HEK293 (cell line): Measurements from ENCODE around the gene PGAP1.

ENCODE experiments used
- CTCF ChIA-PET: fragments of 350-600 bp; formaldehyde crosslinking; extraction: SDS; loops from one replicate; lab custom pipeline; 2021; ENCODE audit warnings: antibody characterized with exemption; lab: Yijun Ruan, JAX
- POLR2A ChIA-PET: fragments of 300-600 bp; formaldehyde crosslinking; extraction: SDS; loops from one replicate; lab custom pipeline; 2020; ENCODE audit warnings: antibody characterized with exemption, inconsistent platforms; lab: Yijun Ruan, JAX
- H3K27ac ChIP-seq: fragments of 200-500 bp; sonication (Bioruptor generic); 2 replicates; pipeline ENCODE4 v1.5.1; 2014; ENCODE audit warnings: low read depth, low read length, control low read depth, inconsistent platforms; ENCODE audit errors: extremely low read depth
- H3K36me3 ChIP-seq, 2 experiments: fragments of 200-500 bp in 1 of 2; sonication (Bioruptor generic) in 1 of 2; 1 replicate in 1 of 2; 2 replicates in 1 of 2; pipeline ENCODE4 v1.5.1; 2014 to 2017; ENCODE audit warnings: inconsistent platforms in 2 of 2, low read length in 2 of 2; ENCODE audit not compliant: control insufficient read depth in 2 of 2, insufficient read depth in 1 of 2
- H3K4me1 ChIP-seq: fragments of 200-500 bp; sonication (Bioruptor generic); 2 replicates; pipeline ENCODE4 v1.5.1; 2014; ENCODE audit warnings: mild to moderate bottlenecking, low read length, inconsistent platforms; ENCODE audit not compliant: control insufficient read depth, insufficient read depth
- H3K4me3 ChIP-seq: 2 replicates; pipeline ENCODE4 v1.5.1; 2011; ENCODE audit warnings: low read depth, mild to moderate bottlenecking, control low read depth, low read length, moderate library complexity
- H3K9me3 ChIP-seq: fragments of 200-500 bp; sonication (Bioruptor generic); 2 replicates; pipeline ENCODE4 v1.5.1; 2014; ENCODE audit warnings: low read depth, low read length, inconsistent platforms; ENCODE audit not compliant: control insufficient read depth, insufficient read depth
- BCL11B ChIP-seq: fragments of 450-650 bp; formaldehyde crosslinking; IDR thresholded peaks from 2 replicates; pipeline ENCODE4 v1.5.1; 2016; ENCODE audit warnings: low read depth, missing biosample characterization, missing genetic modification characterization
- IKZF3 ChIP-seq: fragments of 450-650 bp; IDR thresholded peaks from 2 replicates; pipeline ENCODE4 v1.5.0; 2018; ENCODE audit warnings: missing biosample characterization, mild to moderate bottlenecking, missing genetic modification characterization, moderate library complexity
- MYNN ChIP-seq: fragments of 450-650 bp; formaldehyde crosslinking; IDR thresholded peaks from 2 replicates; pipeline ENCODE4 v1.5.1; 2016; ENCODE audit warnings: missing biosample characterization, missing genetic modification characterization, borderline replicate concordance
- OSR2 ChIP-seq: fragments of 450-650 bp; formaldehyde crosslinking; IDR thresholded peaks from 2 replicates; pipeline ENCODE4 v1.5.1; 2016; ENCODE audit warnings: missing biosample characterization, missing genetic modification characterization
- PRDM1 ChIP-seq: fragments of 450-650 bp; formaldehyde crosslinking; IDR thresholded peaks from 2 replicates; pipeline ENCODE4; 2016; ENCODE audit warnings: missing biosample characterization, missing genetic modification characterization
- ZBTB7A ChIP-seq: fragments of 450-650 bp; formaldehyde crosslinking; IDR thresholded peaks from 2 replicates; pipeline ENCODE4 v1.5.1; 2016; ENCODE audit warnings: low read depth, missing biosample characterization, missing genetic modification characterization
- ZFHX2 ChIP-seq: fragments of 450-650 bp; formaldehyde crosslinking; conservative IDR thresholded peaks from 2 replicates; pipeline ENCODE4 v1.5.1; 2016; ENCODE audit warnings: missing biosample characterization, missing genetic modification characterization
- ZNF112 ChIP-seq: fragments of 450-650 bp; formaldehyde crosslinking; IDR thresholded peaks from 2 replicates; pipeline ENCODE4 v1.5.0; 2017; ENCODE audit warnings: missing biosample characterization, missing genetic modification characterization
- ZNF114 ChIP-seq: fragments of 450-650 bp; formaldehyde crosslinking; IDR thresholded peaks from 2 replicates; pipeline ENCODE4 v1.5.0; 2017; ENCODE audit warnings: missing biosample characterization, missing genetic modification characterization
- ZNF184 ChIP-seq: fragments of 450-650 bp; IDR thresholded peaks from 2 replicates; pipeline ENCODE4 v1.5.1; 2018; ENCODE audit warnings: missing biosample characterization, mild to moderate bottlenecking, missing genetic modification characterization
- ZNF202 ChIP-seq: fragments of 450-650 bp; formaldehyde crosslinking; IDR thresholded peaks from 2 replicates; pipeline ENCODE4 v1.5.1; 2016; ENCODE audit warnings: missing biosample characterization, missing genetic modification characterization, borderline replicate concordance
- ZNF23 ChIP-seq: fragments of 450-650 bp; formaldehyde crosslinking; IDR thresholded peaks from 2 replicates; pipeline ENCODE4 v1.5.1; 2016; ENCODE audit warnings: missing biosample characterization, missing genetic modification characterization, borderline replicate concordance
- ZNF248 ChIP-seq: fragments of 450-650 bp; formaldehyde crosslinking; IDR thresholded peaks from 2 replicates; pipeline ENCODE4 v1.5.1; 2017; ENCODE audit warnings: missing biosample characterization, missing genetic modification characterization
- ZNF266 ChIP-seq: fragments of 450-650 bp; formaldehyde crosslinking; IDR thresholded peaks from 2 replicates; pipeline ENCODE4 v1.5.1; 2016; ENCODE audit warnings: missing biosample characterization, missing genetic modification characterization, low read depth
- ZNF302 ChIP-seq: fragments of 450-650 bp; formaldehyde crosslinking; IDR thresholded peaks from 2 replicates; pipeline ENCODE4 v1.5.1; 2016; ENCODE audit warnings: missing biosample characterization, missing genetic modification characterization, low read depth
- ZNF350 ChIP-seq: fragments of 450-650 bp; formaldehyde crosslinking; IDR thresholded peaks from 2 replicates; pipeline ENCODE4 v1.5.0; 2017; ENCODE audit warnings: missing biosample characterization, mild to moderate bottlenecking, missing genetic modification characterization
- ZNF394 ChIP-seq: fragments of 450-650 bp; formaldehyde crosslinking; IDR thresholded peaks from 2 replicates; pipeline ENCODE4 v1.5.1; 2016; ENCODE audit warnings: missing biosample characterization, missing genetic modification characterization, mild to moderate bottlenecking, moderate library complexity, borderline replicate concordance
- ZNF473 ChIP-seq: fragments of 450-650 bp; formaldehyde crosslinking; IDR thresholded peaks from 2 replicates; pipeline ENCODE4 v1.5.1; 2017; ENCODE audit warnings: missing biosample characterization, missing genetic modification characterization
- ZNF571 ChIP-seq: fragments of 450-650 bp; formaldehyde crosslinking; IDR thresholded peaks from 2 replicates; pipeline ENCODE4 v1.5.0; 2017; ENCODE audit warnings: missing biosample characterization, missing genetic modification characterization
- ZNF626 ChIP-seq: fragments of 450-650 bp; sonication (Bioruptor Pico); formaldehyde crosslinking; IDR thresholded peaks from 2 replicates; pipeline ENCODE4 v1.5.1; 2018; ENCODE audit warnings: missing biosample characterization, missing genetic modification characterization, inconsistent platforms
- ZNF837 ChIP-seq: fragments of 450-650 bp; formaldehyde crosslinking; IDR thresholded peaks from 2 replicates; pipeline ENCODE4 v1.5.1; 2016; ENCODE audit warnings: missing biosample characterization, missing genetic modification characterization
- TF ChIP-seq, protein P1 (sequence below): fragments of 450-650 bp; formaldehyde crosslinking; IDR thresholded peaks from 2 replicates; pipeline ENCODE4 v1.5.1; 2016; ENCODE audit warnings: missing biosample characterization, missing genetic modification characterization, low read depth
- TF ChIP-seq, protein P2 (sequence below): fragments of 450-650 bp; formaldehyde crosslinking; IDR thresholded peaks from 2 replicates; pipeline ENCODE4 v1.5.1; 2016; ENCODE audit warnings: missing biosample characterization, missing genetic modification characterization
- TF ChIP-seq, protein P3 (sequence below): fragments of 450-650 bp; formaldehyde crosslinking; IDR thresholded peaks from 2 replicates; pipeline ENCODE4 v1.5.1; 2016; ENCODE audit warnings: missing biosample characterization, missing genetic modification characterization
- TF ChIP-seq, protein P4 (sequence below): sonication (generic); formaldehyde crosslinking; IDR thresholded peaks from 2 replicates; pipeline ENCODE4 v1.8.1; 2022; ENCODE audit warnings: mild to moderate bottlenecking, moderate library complexity, missing genetic modification reagents
- TF ChIP-seq, protein P5 (sequence below): fragments of 450-650 bp; formaldehyde crosslinking; IDR thresholded peaks from 2 replicates; pipeline ENCODE4 v1.5.1; 2016; ENCODE audit warnings: missing biosample characterization, missing genetic modification characterization, low read depth
- TF ChIP-seq, protein P6 (sequence below): fragments of 450-650 bp; formaldehyde crosslinking; IDR thresholded peaks from 2 replicates; pipeline ENCODE4 v1.5.0; 2017; ENCODE audit warnings: missing biosample characterization, missing genetic modification characterization, borderline replicate concordance

The PGAP1 gene

DNA sequence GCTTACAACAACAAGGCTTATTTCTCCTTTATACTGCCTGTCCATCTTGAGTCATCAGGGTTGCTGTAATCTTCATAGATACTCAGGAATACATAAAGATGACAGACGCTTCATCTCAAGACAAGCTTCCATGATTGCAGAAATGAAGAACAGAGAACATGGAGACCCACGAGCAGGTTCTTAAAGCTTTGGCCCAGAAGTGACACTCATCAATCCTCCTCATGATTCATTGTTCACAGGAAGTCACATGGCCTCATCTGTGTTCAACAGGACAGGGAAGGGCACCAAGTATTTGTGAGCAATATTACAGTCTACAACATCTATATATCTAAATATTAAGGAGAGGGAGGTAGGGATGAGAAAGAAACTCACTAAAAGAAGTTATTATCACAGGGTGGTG, 36.5 kb upstream of the PGAP1 start:
- no peak overlapping the region for H3K4me3 ChIP-seq
- H3K36me3 ChIP-seq: no peaks in the 10 kb centered on the region
- TF ChIP-seq, protein P1, sequence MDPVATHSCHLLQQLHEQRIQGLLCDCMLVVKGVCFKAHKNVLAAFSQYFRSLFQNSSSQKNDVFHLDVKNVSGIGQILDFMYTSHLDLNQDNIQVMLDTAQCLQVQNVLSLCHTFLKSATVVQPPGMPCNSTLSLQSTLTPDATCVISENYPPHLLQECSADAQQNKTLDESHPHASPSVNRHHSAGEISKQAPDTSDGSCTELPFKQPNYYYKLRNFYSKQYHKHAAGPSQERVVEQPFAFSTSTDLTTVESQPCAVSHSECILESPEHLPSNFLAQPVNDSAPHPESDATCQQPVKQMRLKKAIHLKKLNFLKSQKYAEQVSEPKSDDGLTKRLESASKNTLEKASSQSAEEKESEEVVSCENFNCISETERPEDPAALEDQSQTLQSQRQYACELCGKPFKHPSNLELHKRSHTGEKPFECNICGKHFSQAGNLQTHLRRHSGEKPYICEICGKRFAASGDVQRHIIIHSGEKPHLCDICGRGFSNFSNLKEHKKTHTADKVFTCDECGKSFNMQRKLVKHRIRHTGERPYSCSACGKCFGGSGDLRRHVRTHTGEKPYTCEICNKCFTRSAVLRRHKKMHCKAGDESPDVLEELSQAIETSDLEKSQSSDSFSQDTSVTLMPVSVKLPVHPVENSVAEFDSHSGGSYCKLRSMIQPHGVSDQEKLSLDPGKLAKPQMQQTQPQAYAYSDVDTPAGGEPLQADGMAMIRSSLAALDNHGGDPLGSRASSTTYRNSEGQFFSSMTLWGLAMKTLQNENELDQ (tag by site-specific recombination): no peak
- TF ChIP-seq, protein P2, sequence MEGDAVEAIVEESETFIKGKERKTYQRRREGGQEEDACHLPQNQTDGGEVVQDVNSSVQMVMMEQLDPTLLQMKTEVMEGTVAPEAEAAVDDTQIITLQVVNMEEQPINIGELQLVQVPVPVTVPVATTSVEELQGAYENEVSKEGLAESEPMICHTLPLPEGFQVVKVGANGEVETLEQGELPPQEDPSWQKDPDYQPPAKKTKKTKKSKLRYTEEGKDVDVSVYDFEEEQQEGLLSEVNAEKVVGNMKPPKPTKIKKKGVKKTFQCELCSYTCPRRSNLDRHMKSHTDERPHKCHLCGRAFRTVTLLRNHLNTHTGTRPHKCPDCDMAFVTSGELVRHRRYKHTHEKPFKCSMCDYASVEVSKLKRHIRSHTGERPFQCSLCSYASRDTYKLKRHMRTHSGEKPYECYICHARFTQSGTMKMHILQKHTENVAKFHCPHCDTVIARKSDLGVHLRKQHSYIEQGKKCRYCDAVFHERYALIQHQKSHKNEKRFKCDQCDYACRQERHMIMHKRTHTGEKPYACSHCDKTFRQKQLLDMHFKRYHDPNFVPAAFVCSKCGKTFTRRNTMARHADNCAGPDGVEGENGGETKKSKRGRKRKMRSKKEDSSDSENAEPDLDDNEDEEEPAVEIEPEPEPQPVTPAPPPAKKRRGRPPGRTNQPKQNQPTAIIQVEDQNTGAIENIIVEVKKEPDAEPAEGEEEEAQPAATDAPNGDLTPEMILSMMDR (tag by site-specific recombination): no peak
- TF ChIP-seq, protein P3, sequence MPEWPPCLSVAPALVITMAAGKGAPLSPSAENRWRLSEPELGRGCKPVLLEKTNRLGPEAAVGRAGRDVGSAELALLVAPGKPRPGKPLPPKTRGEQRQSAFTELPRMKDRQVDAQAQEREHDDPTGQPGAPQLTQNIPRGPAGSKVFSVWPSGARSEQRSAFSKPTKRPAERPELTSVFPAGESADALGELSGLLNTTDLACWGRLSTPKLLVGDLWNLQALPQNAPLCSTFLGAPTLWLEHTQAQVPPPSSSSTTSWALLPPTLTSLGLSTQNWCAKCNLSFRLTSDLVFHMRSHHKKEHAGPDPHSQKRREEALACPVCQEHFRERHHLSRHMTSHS: no peak
- TF ChIP-seq ZNF266: no peak
- no peak for TF ChIP-seq ZBTB7A (tag by site-specific recombination)
- no peak for TF ChIP-seq IKZF3 (tag by site-specific recombination)
- TF ChIP-seq ZNF473 (tag by site-specific recombination): no peak
- TF ChIP-seq BCL11B (tag by site-specific recombination): no peak
- no peak for TF ChIP-seq ZNF837 (tag by site-specific recombination)
- no peak for TF ChIP-seq ZNF302
- TF ChIP-seq ZNF184: no peak
- TF ChIP-seq ZNF112: no peak
- no peak for TF ChIP-seq PRDM1
- TF ChIP-seq ZFHX2 (tag by site-specific recombination): no peak
- no peak for TF ChIP-seq ZNF571 (tag by site-specific recombination)
- TF ChIP-seq, protein P4, sequence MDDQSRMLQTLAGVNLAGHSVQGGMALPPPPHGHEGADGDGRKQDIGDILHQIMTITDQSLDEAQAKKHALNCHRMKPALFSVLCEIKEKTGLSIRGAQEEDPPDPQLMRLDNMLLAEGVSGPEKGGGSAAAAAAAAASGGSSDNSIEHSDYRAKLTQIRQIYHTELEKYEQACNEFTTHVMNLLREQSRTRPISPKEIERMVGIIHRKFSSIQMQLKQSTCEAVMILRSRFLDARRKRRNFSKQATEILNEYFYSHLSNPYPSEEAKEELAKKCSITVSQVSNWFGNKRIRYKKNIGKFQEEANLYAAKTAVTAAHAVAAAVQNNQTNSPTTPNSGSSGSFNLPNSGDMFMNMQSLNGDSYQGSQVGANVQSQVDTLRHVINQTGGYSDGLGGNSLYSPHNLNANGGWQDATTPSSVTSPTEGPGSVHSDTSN (CRISPR knock-in tag): no peak
- ChIA-PET POLR2A (no interaction called here), CTCF (no interaction called here)
- H3K27ac ChIP-seq: no peak overlapping the region
- H3K9me3 ChIP-seq: no peaks in the 10 kb centered on the region
- H3K4me1 ChIP-seq: peaks cover 5% of the 10 kb centered on the region; the same call in 1 of the 2 replicates

DNA sequence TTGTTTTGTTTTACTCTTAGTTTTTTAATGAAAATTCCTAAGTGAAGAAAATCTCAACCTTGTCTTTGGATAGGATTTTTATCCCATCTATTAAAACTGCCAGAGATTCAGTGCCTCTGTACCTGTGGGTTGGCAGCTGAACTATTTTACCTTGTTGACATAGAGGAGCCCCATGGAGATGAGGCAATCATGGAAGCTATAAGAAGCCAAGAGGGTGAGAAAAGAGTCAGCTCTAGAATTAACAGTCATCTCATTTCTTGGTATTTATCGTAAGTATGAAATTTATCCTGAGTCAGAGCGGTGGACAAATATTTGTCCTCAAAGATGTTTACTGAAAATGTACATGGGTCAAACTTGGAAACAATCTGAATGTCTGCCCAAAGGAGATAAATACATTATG, 35.8 kb upstream of the PGAP1 start:
- ChIA-PET POLR2A (no interaction called here), CTCF (no interaction called here)
- TF ChIP-seq ZNF626 (tag by site-specific recombination) (no peak), ZNF394 (tag by site-specific recombination) (no peak), ZNF114 (tag by site-specific recombination) (no peak), MYNN (tag by site-specific recombination) (no peak), OSR2 (tag by site-specific recombination) (no peak), ZNF248 (tag by site-specific recombination) (no peak), ZNF184 (no peak), ZNF350 (tag by site-specific recombination) (no peak), ZNF23 (tag by site-specific recombination) (no peak), ZNF202 (tag by site-specific recombination) (no peak)
- TF ChIP-seq, protein P5, sequence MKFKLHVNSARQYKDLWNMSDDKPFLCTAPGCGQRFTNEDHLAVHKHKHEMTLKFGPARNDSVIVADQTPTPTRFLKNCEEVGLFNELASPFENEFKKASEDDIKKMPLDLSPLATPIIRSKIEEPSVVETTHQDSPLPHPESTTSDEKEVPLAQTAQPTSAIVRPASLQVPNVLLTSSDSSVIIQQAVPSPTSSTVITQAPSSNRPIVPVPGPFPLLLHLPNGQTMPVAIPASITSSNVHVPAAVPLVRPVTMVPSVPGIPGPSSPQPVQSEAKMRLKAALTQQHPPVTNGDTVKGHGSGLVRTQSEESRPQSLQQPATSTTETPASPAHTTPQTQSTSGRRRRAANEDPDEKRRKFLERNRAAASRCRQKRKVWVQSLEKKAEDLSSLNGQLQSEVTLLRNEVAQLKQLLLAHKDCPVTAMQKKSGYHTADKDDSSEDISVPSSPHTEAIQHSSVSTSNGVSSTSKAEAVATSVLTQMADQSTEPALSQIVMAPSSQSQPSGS (tag by site-specific recombination): no peak
- TF ChIP-seq, protein P6, sequence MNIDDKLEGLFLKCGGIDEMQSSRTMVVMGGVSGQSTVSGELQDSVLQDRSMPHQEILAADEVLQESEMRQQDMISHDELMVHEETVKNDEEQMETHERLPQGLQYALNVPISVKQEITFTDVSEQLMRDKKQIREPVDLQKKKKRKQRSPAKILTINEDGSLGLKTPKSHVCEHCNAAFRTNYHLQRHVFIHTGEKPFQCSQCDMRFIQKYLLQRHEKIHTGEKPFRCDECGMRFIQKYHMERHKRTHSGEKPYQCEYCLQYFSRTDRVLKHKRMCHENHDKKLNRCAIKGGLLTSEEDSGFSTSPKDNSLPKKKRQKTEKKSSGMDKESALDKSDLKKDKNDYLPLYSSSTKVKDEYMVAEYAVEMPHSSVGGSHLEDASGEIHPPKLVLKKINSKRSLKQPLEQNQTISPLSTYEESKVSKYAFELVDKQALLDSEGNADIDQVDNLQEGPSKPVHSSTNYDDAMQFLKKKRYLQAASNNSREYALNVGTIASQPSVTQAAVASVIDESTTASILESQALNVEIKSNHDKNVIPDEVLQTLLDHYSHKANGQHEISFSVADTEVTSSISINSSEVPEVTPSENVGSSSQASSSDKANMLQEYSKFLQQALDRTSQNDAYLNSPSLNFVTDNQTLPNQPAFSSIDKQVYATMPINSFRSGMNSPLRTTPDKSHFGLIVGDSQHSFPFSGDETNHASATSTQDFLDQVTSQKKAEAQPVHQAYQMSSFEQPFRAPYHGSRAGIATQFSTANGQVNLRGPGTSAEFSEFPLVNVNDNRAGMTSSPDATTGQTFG: no peak

More for the DNA sequence above, 35.8 kb upstream of the PGAP1 start:
- H3K36me3 ChIP-seq: no peaks in the 10 kb centered on the region
- H3K4me1 ChIP-seq: peaks cover 5% of the 10 kb centered on the region; the same call in 1 of the 2 replicates
- H3K4me3 ChIP-seq: no peak overlapping the region
- H3K9me3 ChIP-seq: no peaks in the 10 kb centered on the region
- no peak overlapping the region for H3K27ac ChIP-seq
